Measurements from ENCODE around the gene CCDC88C.

CCDC88C gene

GRCh38 chr14:91294153-91294552 lies 123.5 kb downstream of the CCDC88C start:
- no peak overlapping the region for H3K27ac ChIP-seq (ENCODE audit: low read length)
- H3K27me3 ChIP-seq (ENCODE audit: control insufficient read depth in 1 of 2, insufficient read depth in 2 of 2, low read length in 2 of 2): no peaks in the 10 kb centered on the region
- no peak overlapping the region for H3K9ac ChIP-seq (ENCODE audit: low read length in 2 of 2)
- H3K36me3 ChIP-seq (ENCODE audit: control insufficient read depth in 2 of 2, insufficient read depth in 2 of 2, low read length in 2 of 2): peaks cover 5 to 9% of the 10 kb centered on the region in 2 donors
- H3K9me3 ChIP-seq (ENCODE audit: control insufficient read depth in 2 of 2, low read length in 2 of 2): no peaks in the 10 kb centered on the region
- H3K4me3 ChIP-seq (ENCODE audit: low read length in 2 of 2): no peak overlapping the region
- H3K4me1 ChIP-seq (ENCODE audit: control insufficient read depth, insufficient read depth, low read length): peaks cover 14% of the 10 kb centered on the region

- Histone ChIP-seq H3K27me3 (ENCODE audit: control insufficient read depth in 1 of 2, insufficient read depth in 2 of 2, low read length in 2 of 2) (no peaks in the 10 kb centered on the region), H3K9me3 (ENCODE audit: control insufficient read depth in 2 of 2, low read length in 2 of 2) (no peaks in the 10 kb centered on the region), H3K27ac (ENCODE audit: low read length) (no peak overlapping the region), H3K4me3 (ENCODE audit: low read length in 2 of 2) (no peak overlapping the region), H3K9ac (ENCODE audit: low read length in 2 of 2) (no peak overlapping the region), H3K36me3 (ENCODE audit: control insufficient read depth in 2 of 2, insufficient read depth in 2 of 2, low read length in 2 of 2) (peaks cover 5 to 9% of the 10 kb centered on the region in 2 donors), H3K4me1 (ENCODE audit: control insufficient read depth, insufficient read depth, low read length) (peaks cover 8% of the 10 kb centered on the region)
Measured at GRCh38 chr14:91293281-91293680, 124.3 kb downstream of the CCDC88C start.

GRCh38 chr14:91292491-91292890 lies 125.1 kb downstream of the CCDC88C start:
- H3K36me3 ChIP-seq (ENCODE audit: control insufficient read depth in 2 of 2, insufficient read depth in 2 of 2, low read length in 2 of 2): peaks cover 5 to 9% of the 10 kb centered on the region in 2 donors
- no peaks in the 10 kb centered on the region for H3K27me3 ChIP-seq (ENCODE audit: control insufficient read depth in 1 of 2, insufficient read depth in 2 of 2, low read length in 2 of 2)
- H3K4me1 ChIP-seq (ENCODE audit: control insufficient read depth, insufficient read depth, low read length): peaks cover 3% of the 10 kb centered on the region
- no peak overlapping the region for H3K4me3 ChIP-seq (ENCODE audit: low read length in 2 of 2)
- no peak overlapping the region for H3K27ac ChIP-seq (ENCODE audit: low read length)
- no peak overlapping the region for H3K9ac ChIP-seq (ENCODE audit: low read length in 2 of 2)
- H3K9me3 ChIP-seq (ENCODE audit: control insufficient read depth in 2 of 2, low read length in 2 of 2): no peaks in the 10 kb centered on the region

- H3K4me3 ChIP-seq (ENCODE audit: low read length in 2 of 2): no peak overlapping the region
- H3K36me3 ChIP-seq (ENCODE audit: control insufficient read depth in 2 of 2, insufficient read depth in 2 of 2, low read length in 2 of 2): peaks cover 1 to 9% of the 10 kb centered on the region in 2 donors
- no peaks in the 10 kb centered on the region for H3K9me3 ChIP-seq (ENCODE audit: control insufficient read depth in 2 of 2, low read length in 2 of 2)
- H3K4me1 ChIP-seq (ENCODE audit: control insufficient read depth, insufficient read depth, low read length): peaks cover 3% of the 10 kb centered on the region
- no peak overlapping the region for H3K9ac ChIP-seq (ENCODE audit: low read length in 2 of 2)
- H3K27me3 ChIP-seq (ENCODE audit: control insufficient read depth in 1 of 2, insufficient read depth in 2 of 2, low read length in 2 of 2): no peaks in the 10 kb centered on the region
- H3K27ac ChIP-seq (ENCODE audit: low read length): no peak overlapping the region
Measured at GRCh38 chr14:91291786-91292405, 125.7 kb downstream of the CCDC88C start.

- H3K27me3 ChIP-seq (ENCODE audit: control insufficient read depth in 1 of 2, insufficient read depth in 2 of 2, low read length in 2 of 2): no peaks in the 10 kb centered on the region
- H3K9me3 ChIP-seq (ENCODE audit: control insufficient read depth in 2 of 2, low read length in 2 of 2): no peaks in the 10 kb centered on the region
- H3K36me3 ChIP-seq (ENCODE audit: control insufficient read depth in 2 of 2, insufficient read depth in 2 of 2, low read length in 2 of 2): peaks cover 0 to 9% of the 10 kb centered on the region in 2 donors
- no peak overlapping the region for H3K4me3 ChIP-seq (ENCODE audit: low read length in 2 of 2)
- H3K9ac ChIP-seq (ENCODE audit: low read length in 2 of 2): no peak overlapping the region
- H3K4me1 ChIP-seq (ENCODE audit: control insufficient read depth, insufficient read depth, low read length): peaks cover 3% of the 10 kb centered on the region
- H3K27ac ChIP-seq (ENCODE audit: low read length): no peak overlapping the region
Measured at GRCh38 chr14:91290986-91291385, 126.6 kb downstream of the CCDC88C start.

- H3K9me3 ChIP-seq (ENCODE audit: control insufficient read depth in 2 of 2, low read length in 2 of 2): no peaks in the 10 kb centered on the region
- no peak overlapping the region for H3K4me3 ChIP-seq (ENCODE audit: low read length in 2 of 2)
- H3K4me1 ChIP-seq (ENCODE audit: control insufficient read depth, insufficient read depth, low read length): peaks cover 11% of the 10 kb centered on the region
- no peak overlapping the region for H3K27ac ChIP-seq (ENCODE audit: low read length)
- no peak overlapping the region for H3K9ac ChIP-seq (ENCODE audit: low read length in 2 of 2)
- H3K27me3 ChIP-seq (ENCODE audit: control insufficient read depth in 1 of 2, insufficient read depth in 2 of 2, low read length in 2 of 2): no peaks in the 10 kb centered on the region
- H3K36me3 ChIP-seq (ENCODE audit: control insufficient read depth in 2 of 2, insufficient read depth in 2 of 2, low read length in 2 of 2): peaks cover 0 to 9% of the 10 kb centered on the region in 2 donors
Measured at GRCh38 chr14:91289464-91289863, 128.2 kb downstream of the CCDC88C start.

- no peak overlapping the region for H3K9ac ChIP-seq (ENCODE audit: low read length in 2 of 2)
- H3K9me3 ChIP-seq (ENCODE audit: control insufficient read depth in 2 of 2, low read length in 2 of 2): no peaks in the 10 kb centered on the region
- H3K4me1 ChIP-seq (ENCODE audit: control insufficient read depth, insufficient read depth, low read length): peaks cover 13% of the 10 kb centered on the region
- peaks cover 0 to 5% of the 10 kb centered on the region in 2 donors for H3K36me3 ChIP-seq (ENCODE audit: control insufficient read depth in 2 of 2, insufficient read depth in 2 of 2, low read length in 2 of 2)
- H3K27me3 ChIP-seq (ENCODE audit: control insufficient read depth in 1 of 2, insufficient read depth in 2 of 2, low read length in 2 of 2): no peaks in the 10 kb centered on the region
- no peak overlapping the region for H3K4me3 ChIP-seq (ENCODE audit: low read length in 2 of 2)
- H3K27ac ChIP-seq (ENCODE audit: low read length): no peak overlapping the region
Measured at GRCh38 chr14:91288876-91289275, 128.7 kb downstream of the CCDC88C start.

GRCh38 chr14:91286530-91286937 lies 131.1 kb downstream of the CCDC88C start:
- H3K27ac ChIP-seq (ENCODE audit: low read length): no peak overlapping the region
- no peaks in the 10 kb centered on the region for H3K27me3 ChIP-seq (ENCODE audit: control insufficient read depth in 1 of 2, insufficient read depth in 2 of 2, low read length in 2 of 2)
- no peak overlapping the region for H3K4me3 ChIP-seq (ENCODE audit: low read length in 2 of 2)
- peaks cover 13% of the 10 kb centered on the region for H3K4me1 ChIP-seq (ENCODE audit: control insufficient read depth, insufficient read depth, low read length)
- no peak overlapping the region for H3K9ac ChIP-seq (ENCODE audit: low read length in 2 of 2)
- H3K36me3 ChIP-seq (ENCODE audit: control insufficient read depth in 2 of 2, insufficient read depth in 2 of 2, low read length in 2 of 2): peaks cover 0 to 2% of the 10 kb centered on the region in 2 donors
- H3K9me3 ChIP-seq (ENCODE audit: control insufficient read depth in 2 of 2, low read length in 2 of 2): no peaks in the 10 kb centered on the region

- Histone ChIP-seq H3K27me3 (ENCODE audit: control insufficient read depth in 1 of 2, insufficient read depth in 2 of 2, low read length in 2 of 2) (no peaks in the 10 kb centered on the region), H3K4me1 (ENCODE audit: control insufficient read depth, insufficient read depth, low read length) (peaks cover 13% of the 10 kb centered on the region), H3K4me3 (ENCODE audit: low read length in 2 of 2) (no peak overlapping the region), H3K9me3 (ENCODE audit: control insufficient read depth in 2 of 2, low read length in 2 of 2) (no peaks in the 10 kb centered on the region), H3K27ac (ENCODE audit: low read length) (no peak overlapping the region), H3K9ac (ENCODE audit: low read length in 2 of 2) (no peak overlapping the region), H3K36me3 (ENCODE audit: control insufficient read depth in 2 of 2, insufficient read depth in 2 of 2, low read length in 2 of 2) (no peaks in the 10 kb centered on the region)
Measured at GRCh38 chr14:91284791-91285548, 132.7 kb downstream of the CCDC88C start.

GRCh38 chr14:91284146-91284790 lies 133.4 kb downstream of the CCDC88C start:
- Histone ChIP-seq H3K4me1 (ENCODE audit: control insufficient read depth, insufficient read depth, low read length) (peaks cover 13% of the 10 kb centered on the region), H3K9me3 (ENCODE audit: control insufficient read depth in 2 of 2, low read length in 2 of 2) (no peaks in the 10 kb centered on the region), H3K4me3 (ENCODE audit: low read length in 2 of 2) (no peak overlapping the region), H3K9ac (ENCODE audit: low read length in 2 of 2) (no peak overlapping the region), H3K36me3 (ENCODE audit: control insufficient read depth in 2 of 2, insufficient read depth in 2 of 2, low read length in 2 of 2) (peaks cover 0 to 3% of the 10 kb centered on the region in 2 donors), H3K27ac (ENCODE audit: low read length) (no peak overlapping the region), H3K27me3 (ENCODE audit: control insufficient read depth in 1 of 2, insufficient read depth in 2 of 2, low read length in 2 of 2) (no peaks in the 10 kb centered on the region)
